Gastrocnemius medialis (tissue), 4 donors: Measurements from ENCODE around the gene ASPG. TPM values are rescaled to one million over a fixed set of nuclear protein-coding genes. Genes with fewer than 3 reads are reported as not detected.

ENCODE experiments used
- ATAC-seq, 2 donors: fragments of 150-250 bp; one replicate each; pipeline ENCODE4 v1.9.1; 2016
- DNase-seq, 2 donors: peaks; one replicate each; pipeline ENCODE4 v3.0.0-alpha.2; 2019
- H3K27ac ChIP-seq, 4 donors: fragments of 200-600 bp; sonication (generic); 1 replicate in 1 of 4; 2 replicates in 3 of 4; pipeline ENCODE4 v1.5.1; 2016 to 2018; ENCODE audit warnings: mild to moderate bottlenecking in 2 of 4, moderate library complexity in 1 of 4
- H3K27me3 ChIP-seq, 3 donors: fragments of 200-600 bp; sonication (generic) in 2 of 3; 1 replicate in 1 of 3; 2 replicates in 2 of 3; pipeline versions ENCODE4 v1.5.1 to v1.6.0; 2016 to 2019; ENCODE audit warnings: mild to moderate bottlenecking in 1 of 3, moderate library complexity in 1 of 3
- H3K36me3 ChIP-seq, 2 donors: fragments of 200-600 bp; sonication (generic) in 1 of 2; one replicate each; pipeline ENCODE4 v1.5.1; 2017 to 2018
- H3K4me1 ChIP-seq, 2 donors: fragments of 200-600 bp; sonication (generic) in 1 of 2; one replicate each; pipeline ENCODE4 v1.5.1; 2016 to 2017; ENCODE audit warnings: mild to moderate bottlenecking in 2 of 2
- H3K4me3 ChIP-seq, 4 donors: fragments of 200-600 bp; sonication (generic) in 3 of 4; 1 replicate in 1 of 4; 2 replicates in 3 of 4; pipeline ENCODE4 v1.5.1; 2016 to 2019; ENCODE audit warnings: mild to moderate bottlenecking in 2 of 4
- H3K9me3 ChIP-seq, 3 donors: fragments of 200-600 bp; sonication (generic) in 2 of 3; 1 replicate in 1 of 3; 2 replicates in 2 of 3; pipeline ENCODE4 v1.5.1; 2016 to 2019
- CTCF ChIP-seq, 5 experiments: fragments of 450-650 bp in 3 of 5; fragments of 200-600 bp in 2 of 5; sonication (generic) in 2 of 5; IDR thresholded peaks in 4 of 5; conservative IDR thresholded peaks in 1 of 5; 1 replicate in 4 of 5; 2 replicates in 1 of 5; pipeline ENCODE4 v1.5.1; 2016 to 2019; ENCODE audit warnings: antibody characterized with exemption in 5 of 5, mild to moderate bottlenecking in 3 of 5, moderate library complexity in 3 of 5
- POLR2A ChIP-seq, 2 donors: fragments of 450-650 bp; IDR thresholded peaks; one replicate each; pipeline ENCODE4 v1.6.1; 2017; ENCODE audit warnings: antibody characterized with exemption in 2 of 2, mild to moderate bottlenecking in 2 of 2, moderate library complexity in 2 of 2
- in situ Hi-C, 4 donors: fragments of 200-750 bp; cut with MboI; loops; one replicate each; pipeline versions ENCODE4 v1.15.0 to v1.8.0; 2017; ENCODE audit warnings: low sequenced_read_pairs in 4 of 4
- intact Hi-C: fragments of 100-400 bp; cut with DNase I; formaldehyde crosslinking; loops from one replicate; pipeline ENCODE4 v1.15.1; 2023; ENCODE audit warnings: low total_unique reads
- total RNA-seq, 4 donors: library from RNA; depleted of rRNA; stranded (reverse); fragments of >200 nt; gene quantifications; one replicate each; pipeline versions ENCODE4 v1.1.0 to v1.2.3, GENCODE V29; 2016

ASPG gene
- total RNA-seq = under 1 TPM in 1 of 4 donors, not detected in 3; 0.20 TPM

- H3K9me3 ChIP-seq = no peaks in the 10 kb centered on the region
- DNase-seq = no peak
- peaks cover 0 to 4% of the 10 kb centered on the region in 2 donors for H3K4me1 ChIP-seq
- H3K27ac ChIP-seq = no peak within 1 kb of the TSS
- no peaks in the 10 kb centered on the region for H3K36me3 ChIP-seq
- in situ Hi-C loops = no loop called here
- intact Hi-C loops = no loop called here
- peaks cover 3 to 29% (median 20%) of the 10 kb centered on the region in 3 donors for H3K27me3 ChIP-seq
- TF ChIP-seq POLR2A (IDR thresholded peaks at IDR 0.05) (no peak), CTCF (IDR thresholded peaks at IDR 0.05 in 4 of 5, conservative IDR thresholded peaks at IDR 0.05 in 1 of 5) (no peak)
- ATAC-seq = peak in 1 of 2 donors; percentile 21
- H3K4me3 ChIP-seq = no peak within 1 kb of the TSS
Measured at GRCh38 chr14:104085032-104085888, at the start of gene ASPG. ASPG (plus strand) TSS chr14:104085700; CDS start chr14:104085771, 71 bp downstream.

GRCh38 chr14:104036212-104036611 is 49.3 kb upstream of the ASPG start:
- intact Hi-C loops (no loop called here), in situ Hi-C loops (no loop called here)
- TF ChIP-seq CTCF (IDR thresholded peaks at IDR 0.05 in 4 of 5, conservative IDR thresholded peaks at IDR 0.05 in 1 of 5) (no peak), POLR2A (IDR thresholded peaks at IDR 0.05) (no peak)
- DNase-seq = no peak
- Histone ChIP-seq H3K27me3 (peaks cover 0 to 14% (median 2%) of the 10 kb centered on the region in 3 donors), H3K4me1 (peaks cover 0 to 4% of the 10 kb centered on the region in 2 donors), H3K4me3 (no peak overlapping the region), H3K9me3 (no peaks in the 10 kb centered on the region), H3K27ac (no peak overlapping the region), H3K36me3 (no peaks in the 10 kb centered on the region)
- ATAC-seq = no peak

GRCh38 chr14:104037074-104037473 is 48.4 kb upstream of the ASPG start:
- H3K36me3 ChIP-seq = no peaks in the 10 kb centered on the region
- no peak for TF ChIP-seq POLR2A (IDR thresholded peaks at IDR 0.05)
- TF ChIP-seq CTCF (IDR thresholded peaks at IDR 0.05 in 4 of 5, conservative IDR thresholded peaks at IDR 0.05 in 1 of 5) = no peak
- no peaks in the 10 kb centered on the region for H3K9me3 ChIP-seq
- DNase-seq (no peak), ATAC-seq (no peak)
- H3K4me1 ChIP-seq = peaks cover 0 to 4% of the 10 kb centered on the region in 2 donors
- H3K27me3 ChIP-seq = peaks cover 0 to 14% (median 2%) of the 10 kb centered on the region in 3 donors
- intact Hi-C loops = no loop called here
- no peak overlapping the region for H3K27ac ChIP-seq
- no peak overlapping the region for H3K4me3 ChIP-seq
- in situ Hi-C loops = no loop called here

GRCh38 chr14:104037903-104038302 is 47.6 kb upstream of the ASPG start:
- H3K4me3 ChIP-seq = no peak overlapping the region
- in situ Hi-C loops (no loop called here), intact Hi-C loops (no loop called here)
- H3K27ac ChIP-seq = no peak overlapping the region
- no peaks in the 10 kb centered on the region for H3K36me3 ChIP-seq
- ATAC-seq = peak in 1 of 2 donors; percentile 82
- H3K27me3 ChIP-seq = peaks cover 0 to 14% (median 2%) of the 10 kb centered on the region in 3 donors
- no peaks in the 10 kb centered on the region for H3K9me3 ChIP-seq
- H3K4me1 ChIP-seq = peaks cover 0 to 4% of the 10 kb centered on the region in 2 donors
- TF ChIP-seq POLR2A (IDR thresholded peaks at IDR 0.05) (no peak), CTCF (IDR thresholded peaks at IDR 0.05 in 4 of 5, conservative IDR thresholded peaks at IDR 0.05 in 1 of 5) (no peak)
- no peak for DNase-seq
